HepG2 (cell line): ENCODE measurements around the gene JPT1. TPM values are rescaled to one million over a fixed set of nuclear protein-coding genes. Genes with fewer than 3 reads are reported as not detected.

ENCODE experiments used
- AHR ChIP-seq: IDR thresholded peaks from 2 replicates; pipeline ENCODE4 v1.6.1; 2018; ENCODE audit warnings: missing genetic modification reagents, missing compliant biosample characterization
- AKAP8 ChIP-seq: sonication (generic); formaldehyde crosslinking; IDR thresholded peaks from 2 replicates; pipeline ENCODE4 v1.5.1; 2020; ENCODE audit warnings: mild to moderate bottlenecking, missing genetic modification reagents
- BORCS8-MEF2B ChIP-seq: sonication (generic); formaldehyde crosslinking; IDR thresholded peaks from 2 replicates; pipeline ENCODE4 v1.8.0; 2022; ENCODE audit warnings: mild to moderate bottlenecking, missing genetic modification reagents
- CBFB ChIP-seq: sonication (generic); formaldehyde crosslinking; IDR thresholded peaks from 2 replicates; pipeline ENCODE4 v1.4.0; 2020; ENCODE audit warnings: missing genetic modification reagents
- CREB3 ChIP-seq: sonication (generic); formaldehyde crosslinking; IDR thresholded peaks from 2 replicates; pipeline ENCODE4 v1.5.0; 2020; ENCODE audit warnings: missing genetic modification reagents
- ZHX2 ChIP-seq, 2 experiments: sonication (generic) in 1 of 2; formaldehyde crosslinking in 1 of 2; IDR thresholded peaks; 2 replicates each; pipeline versions ENCODE4 v1.6.1 to v1.9.0; 2014 to 2022; ENCODE audit warnings: antibody characterized with exemption in 1 of 2, borderline replicate concordance in 1 of 2, inconsistent platforms in 1 of 2, low read depth in 1 of 2, missing genetic modification reagents in 1 of 2
- ZNF282 ChIP-seq: fragments of 450-650 bp; IDR thresholded peaks from 2 replicates; pipeline ENCODE4 v1.6.1; 2018; ENCODE audit not compliant: partially characterized antibody
- ZNF512B ChIP-seq: sonication (generic); formaldehyde crosslinking; IDR thresholded peaks from 2 replicates; pipeline ENCODE4 v1.5.1; 2020; ENCODE audit warnings: missing genetic modification reagents, mild to moderate bottlenecking, borderline replicate concordance
- ZNF605 ChIP-seq: sonication (generic); formaldehyde crosslinking; IDR thresholded peaks from 2 replicates; pipeline ENCODE4 v1.8.0; 2022; ENCODE audit warnings: mild to moderate bottlenecking, missing genetic modification reagents
- ZNF761 ChIP-seq: sonication (generic); formaldehyde crosslinking; conservative IDR thresholded peaks from 2 replicates; pipeline ENCODE4 v1.4.0; 2020; ENCODE audit warnings: mild to moderate bottlenecking, missing genetic modification reagents
- ZSCAN31 ChIP-seq: sonication (generic); formaldehyde crosslinking; IDR thresholded peaks from 2 replicates; pipeline ENCODE4 v1.5.0; 2020; ENCODE audit warnings: low read depth, mild to moderate bottlenecking, missing genetic modification reagents
- polyA plus RNA-seq, 8 experiments: library from polyadenylated mRNA; depleted of rRNA in 3 of 8; stranded (reverse) in 7 of 8; unstranded in 1 of 8; fragments of >200 nt; fragmentation: Illumina TruSeq in 4 of 8; extraction: Trizol in 4 of 8; gene quantifications; 2 replicates each; pipeline versions ENCODE4 v1.2.1 to v1.2.3, GENCODE V29; 2011 to 2016; ENCODE audit warnings: low read depth in 4 of 8, missing spikeins in 1 of 8, mixed read lengths in 1 of 8; ENCODE audit not compliant: insufficient read depth in 1 of 8
- total RNA-seq, 5 experiments: library from RNA; depleted of rRNA; stranded (reverse); fragments of >200 nt; fragmentation: Illumina TruSeq; extraction: Trizol; gene quantifications; 2 replicates each; pipeline ENCODE4 v1.2.3, GENCODE V29; 2016; ENCODE audit warnings: low read depth in 1 of 5
- TF ChIP-seq, protein P1 (sequence below): sonication (generic); formaldehyde crosslinking; IDR thresholded peaks from 2 replicates; pipeline ENCODE4 v1.8.0; 2022; ENCODE audit warnings: mild to moderate bottlenecking, missing genetic modification reagents, borderline replicate concordance
- TF ChIP-seq, protein P2 (sequence below): sonication (generic); formaldehyde crosslinking; IDR thresholded peaks from 2 replicates; pipeline ENCODE4 v1.4.0; 2020; ENCODE audit warnings: missing genetic modification reagents, borderline replicate concordance

The JPT1 gene
- total and polyA plus RNA-seq, 2 of the 13 experiments (the other 11 are each of a cell fraction or from before 2014, with no cell fraction given), result 43.3 to 256 TPM

- TF ChIP-seq ZHX2 (IDR thresholded peaks at IDR 0.05; ENCODE audit: low read depth) (no peak; the same call in 1 of the 2 replicates), ZHX2 (CRISPR knock-in tag; IDR thresholded peaks at IDR 0.05; ENCODE audit: borderline replicate concordance) (no peak), AKAP8 (CRISPR knock-in tag) (no peak), ZNF761 (peak; percentile 84), ZSCAN31 (CRISPR knock-in tag) (no peak), AHR (CRISPR knock-in tag) (peak; percentile 89), CREB3 (no peak), ZNF512B (CRISPR knock-in tag) (no peak), ZNF605 (CRISPR knock-in tag) (no peak), CBFB (no peak), BORCS8-MEF2B (CRISPR knock-in tag) (0 out of 2 replicates have a peak, but pooled peaks have one; percentile 29), ZNF282 (no peak)
- TF ChIP-seq, protein P1, sequence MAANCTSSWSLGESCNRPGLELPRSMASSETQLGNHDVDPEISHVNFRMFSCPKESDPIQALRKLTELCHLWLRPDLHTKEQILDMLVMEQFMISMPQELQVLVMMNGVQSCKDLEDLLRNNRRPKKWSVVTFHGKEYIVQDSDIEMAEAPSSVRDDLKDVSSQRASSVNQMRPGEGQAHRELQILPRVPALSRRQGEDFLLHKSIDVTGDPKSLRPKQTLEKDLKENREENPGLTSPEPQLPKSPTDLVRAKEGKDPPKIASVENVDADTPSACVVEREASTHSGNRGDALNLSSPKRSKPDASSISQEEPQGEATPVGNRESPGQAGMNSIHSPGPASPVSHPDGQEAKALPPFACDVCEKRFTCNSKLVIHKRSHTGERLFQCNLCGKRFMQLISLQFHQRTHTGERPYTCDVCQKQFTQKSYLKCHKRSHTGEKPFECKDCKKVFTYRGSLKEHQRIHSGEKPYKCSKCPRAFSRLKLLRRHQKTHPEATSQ, result no peak
- TF ChIP-seq, protein P2, sequence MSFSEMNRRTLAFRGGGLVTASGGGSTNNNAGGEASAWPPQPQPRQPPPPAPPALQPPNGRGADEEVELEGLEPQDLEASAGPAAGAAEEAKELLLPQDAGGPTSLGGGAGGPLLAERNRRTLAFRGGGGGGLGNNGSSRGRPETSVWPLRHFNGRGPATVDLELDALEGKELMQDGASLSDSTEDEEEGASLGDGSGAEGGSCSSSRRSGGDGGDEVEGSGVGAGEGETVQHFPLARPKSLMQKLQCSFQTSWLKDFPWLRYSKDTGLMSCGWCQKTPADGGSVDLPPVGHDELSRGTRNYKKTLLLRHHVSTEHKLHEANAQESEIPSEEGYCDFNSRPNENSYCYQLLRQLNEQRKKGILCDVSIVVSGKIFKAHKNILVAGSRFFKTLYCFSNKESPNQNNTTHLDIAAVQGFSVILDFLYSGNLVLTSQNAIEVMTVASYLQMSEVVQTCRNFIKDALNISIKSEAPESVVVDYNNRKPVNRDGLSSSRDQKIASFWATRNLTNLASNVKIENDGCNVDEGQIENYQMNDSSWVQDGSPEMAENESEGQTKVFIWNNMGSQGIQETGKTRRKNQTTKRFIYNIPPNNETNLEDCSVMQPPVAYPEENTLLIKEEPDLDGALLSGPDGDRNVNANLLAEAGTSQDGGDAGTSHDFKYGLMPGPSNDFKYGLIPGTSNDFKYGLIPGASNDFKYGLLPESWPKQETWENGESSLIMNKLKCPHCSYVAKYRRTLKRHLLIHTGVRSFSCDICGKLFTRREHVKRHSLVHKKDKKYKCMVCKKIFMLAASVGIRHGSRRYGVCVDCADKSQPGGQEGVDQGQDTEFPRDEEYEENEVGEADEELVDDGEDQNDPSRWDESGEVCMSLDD (CRISPR knock-in tag), result no peak
Observed at GRCh38 chr17:75113798-75114551, 40.3 kb downstream of the JPT1 start (continued).
